ENCODE data around the gene ISOC2. TPM values are rescaled to one million over a fixed set of nuclear protein-coding genes. Genes with fewer than 3 reads are reported as not detected.
A peak's percentile ranks its signal among the peaks of the same experiment; 100 is the strongest.

The ISOC2 gene
- total and polyA plus RNA-seq, 4 experiments from 2014 or later, result 9.9 to 29.4 (median 19.2) TPM

DNA sequence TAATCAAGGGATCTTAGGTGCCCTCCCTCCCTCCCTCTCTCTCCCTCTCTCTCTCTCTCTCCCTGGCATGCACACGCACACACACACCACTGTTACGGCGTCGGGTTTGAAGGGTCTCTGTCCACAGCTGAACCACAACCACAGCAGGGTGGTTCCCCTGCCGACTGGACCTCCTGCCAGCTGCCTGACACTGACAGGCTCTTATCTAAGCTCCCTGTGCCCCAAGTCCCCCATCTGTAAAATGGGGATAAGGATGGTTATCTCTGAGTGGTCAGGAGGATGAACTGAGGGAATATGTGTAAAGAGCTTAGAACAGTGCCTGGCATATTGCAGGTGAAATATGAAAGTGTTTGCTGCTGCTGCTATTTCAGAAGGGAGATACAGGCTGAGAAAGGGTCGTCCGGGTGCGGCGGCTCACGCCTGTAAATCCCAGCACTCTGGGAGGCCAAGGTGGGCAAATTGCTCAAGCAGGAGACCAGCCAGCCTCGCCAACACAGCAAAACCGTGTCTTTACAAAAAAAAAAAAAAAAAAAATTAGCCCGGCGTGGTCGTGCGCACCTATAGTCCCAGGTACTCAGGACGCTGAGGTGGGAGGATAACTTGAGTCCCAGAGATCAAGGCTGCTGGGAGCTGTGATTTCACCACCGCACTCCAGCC lies 17.5 kb downstream of the ISOC2 start:
- intact Hi-C loops (cut with micrococcal nuclease), result no loop called here
- peaks cover 45% of the 10 kb centered on the region for H3K27me3 ChIP-seq (ENCODE audit: insufficient read depth, low read length)

DNA sequence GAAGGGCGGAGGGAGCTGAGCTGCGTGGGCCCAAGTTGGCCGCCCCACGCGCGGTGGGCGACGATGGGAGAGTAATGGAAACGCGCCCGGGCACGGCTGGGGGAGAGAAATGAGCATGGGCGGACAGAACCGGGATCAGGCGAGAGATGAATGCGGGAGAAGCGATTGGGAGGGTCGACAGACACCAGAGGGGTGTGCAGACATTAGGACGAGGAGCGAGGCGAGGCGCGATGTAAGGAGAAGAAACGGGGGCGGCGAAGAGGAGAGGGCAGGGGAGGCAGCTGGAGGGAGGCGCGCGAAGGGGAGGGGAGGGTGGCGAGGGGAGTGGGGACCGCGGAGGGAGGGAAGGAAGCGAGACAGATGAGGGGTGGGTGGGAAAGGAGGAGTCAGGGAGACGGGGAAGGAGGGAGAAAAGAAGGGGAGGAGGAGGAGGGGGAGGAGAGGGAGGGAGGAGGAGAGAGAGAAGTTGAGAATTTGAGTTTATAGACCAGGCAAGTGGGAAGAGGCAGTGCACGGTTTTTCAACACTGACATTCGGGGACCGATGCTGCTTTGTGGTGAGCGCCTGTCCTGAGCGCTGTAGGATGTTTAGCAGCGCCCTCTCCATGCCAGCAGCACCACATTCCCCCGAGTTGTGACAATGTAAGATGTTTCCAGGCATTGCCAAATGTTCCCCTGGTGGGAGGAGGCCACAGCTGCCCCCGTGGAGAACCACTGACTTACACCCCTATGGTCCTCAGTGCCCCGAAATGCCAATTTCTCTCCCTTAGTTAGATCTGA lies 18.2 kb downstream of the ISOC2 start, which contains the start of gene SHISA7:
SHISA7 (minus strand) TSS at position 256 of the 779 bp plus-strand sequence. CDS start 437 bp downstream, outside the sequence.
- Histone ChIP-seq H3K27me3 (ENCODE audit: insufficient read depth, low read length) (peaks cover 52% of the 10 kb centered on the region), H3K4me1 (ENCODE audit: insufficient read depth, low read length) (peaks cover 20% of the 10 kb centered on the region), H3K27ac (ENCODE audit: low read depth, low read length) (no peak within 1 kb of the TSS), H3K9me3 (ENCODE audit: control insufficient read depth in 1 of 2, low read length in 2 of 2) (no peaks in the 10 kb centered on the region), H3K4me3 (ENCODE audit: low read length in 2 of 2) (no peak within 1 kb of the TSS), H3K36me3 (ENCODE audit: insufficient read depth, low read length) (no peaks in the 10 kb centered on the region)
- Mint-ChIP-seq H3K9me3 (peaks cover 0 to 2% (median 0%) of the 10 kb centered on the region in 8 donors), H3K36me3 (peaks cover 0 to 6% of the 10 kb centered on the region in 2 donors), H3K4me1 (peaks cover 16 to 30% (median 22%) of the 10 kb centered on the region in 4 donors), H3K27ac (no peak within 1 kb of the TSS), H3K4me3 (peak within 1 kb of the TSS in 6 of 8 donors; percentile 31 to 66 (median 52)), H3K27me3 (peaks cover 46 to 53% of the 10 kb centered on the region in 2 donors)
- ChIA-PET CTCF (ENCODE audit: partially characterized antibody) (no interaction called here), POLR2A (ENCODE audit: partially characterized antibody) (no interaction called here)
- no peak for DNase-seq
- intact Hi-C loops (cut with micrococcal nuclease), result no loop called here

More for the DNA sequence above, 17.5 kb downstream of the ISOC2 start:
- Histone ChIP-seq H3K27ac (ENCODE audit: low read depth, low read length) (no peak overlapping the region), H3K4me3 (ENCODE audit: low read length in 2 of 2) (no peak overlapping the region), H3K36me3 (ENCODE audit: insufficient read depth, low read length) (no peaks in the 10 kb centered on the region), H3K4me1 (ENCODE audit: insufficient read depth, low read length) (peaks cover 20% of the 10 kb centered on the region), H3K9me3 (ENCODE audit: control insufficient read depth in 1 of 2, low read length in 2 of 2) (no peaks in the 10 kb centered on the region)
- H3K27ac Mint-ChIP-seq, result no peak overlapping the region
- peaks cover 16 to 30% (median 22%) of the 10 kb centered on the region in 4 donors for H3K4me1 Mint-ChIP-seq
- peaks cover 0 to 4% of the 10 kb centered on the region in 2 donors for H3K36me3 Mint-ChIP-seq
- CTCF ChIA-PET (ENCODE audit: partially characterized antibody), result interaction anchor here (1.3 kb wide), 1 partner anchor 10 kb away, joined by 4 read pairs; no protein-coding TSS in a partner anchor
- peak overlapping the region in 1 of 8 donors; percentile 61 for H3K4me3 Mint-ChIP-seq
- H3K9me3 Mint-ChIP-seq, result peaks cover 0 to 2% (median 0%) of the 10 kb centered on the region in 8 donors
- POLR2A ChIA-PET (ENCODE audit: partially characterized antibody), result interaction anchor here (0.6 to 0.7 kb wide), 2 partner anchors 9 to 151 kb away, joined by 3 read pairs; no protein-coding TSS in a partner anchor
- peaks cover 44 to 48% of the 10 kb centered on the region in 2 donors for H3K27me3 Mint-ChIP-seq
- no peak for DNase-seq

DNA sequence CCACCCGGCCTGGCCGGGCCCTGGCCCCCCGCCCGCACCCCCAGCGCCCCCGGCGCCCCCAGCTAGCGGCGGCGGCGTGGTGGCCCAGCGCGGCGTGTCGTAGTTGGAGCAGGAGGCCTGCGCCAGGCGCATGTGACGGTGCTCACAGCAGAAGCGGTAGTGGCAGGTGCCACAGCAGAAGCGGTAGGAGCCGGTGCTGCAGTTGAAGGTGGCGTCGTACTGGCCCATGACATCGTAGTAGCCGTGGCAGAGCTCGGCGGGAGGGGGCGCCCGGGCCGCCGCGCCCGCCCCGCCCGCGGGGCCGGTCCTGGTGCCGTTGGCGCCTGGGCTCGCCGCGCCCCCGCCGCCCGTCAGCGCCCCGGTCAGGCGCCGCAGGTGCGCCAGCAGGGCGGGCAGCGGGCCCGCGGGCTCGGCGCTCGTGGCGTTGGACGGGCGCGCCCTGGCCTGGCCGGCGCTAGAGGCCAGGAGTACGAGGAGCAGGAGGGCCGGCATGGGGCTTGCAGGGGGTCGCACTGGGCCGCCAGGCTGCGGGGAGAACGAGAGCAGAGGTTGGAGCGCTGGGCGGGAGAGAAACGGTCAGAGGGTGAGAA lies 19.0 kb downstream of the ISOC2 start:
- CTCF ChIA-PET (ENCODE audit: partially characterized antibody), result interaction anchor here (1.2 kb wide), 1 partner anchor 61 kb away, joined by 3 read pairs; no protein-coding TSS in a partner anchor
- no peak overlapping the region for H3K4me3 ChIP-seq (ENCODE audit: low read length in 2 of 2)
- H3K4me1 ChIP-seq (ENCODE audit: insufficient read depth, low read length), result peaks cover 20% of the 10 kb centered on the region
- POLR2A ChIA-PET (ENCODE audit: partially characterized antibody), result interaction anchor here (0.6 kb wide), 1 partner anchor 275 kb away, joined by 3 read pairs; no protein-coding TSS in a partner anchor
- H3K36me3 ChIP-seq (ENCODE audit: insufficient read depth, low read length), result no peaks in the 10 kb centered on the region
- peaks cover 0 to 6% of the 10 kb centered on the region in 2 donors for H3K36me3 Mint-ChIP-seq
- peaks cover 0 to 2% (median 0%) of the 10 kb centered on the region in 8 donors for H3K9me3 Mint-ChIP-seq
- peaks cover 16 to 30% (median 22%) of the 10 kb centered on the region in 4 donors for H3K4me1 Mint-ChIP-seq
- no peak overlapping the region for H3K27ac ChIP-seq (ENCODE audit: low read depth, low read length)
- H3K27me3 ChIP-seq (ENCODE audit: insufficient read depth, low read length), result peaks cover 54% of the 10 kb centered on the region
- no peak for DNase-seq
- H3K27ac Mint-ChIP-seq, result no peak overlapping the region
- peak overlapping the region in 3 of 8 donors; percentile 26 to 66 (median 63) for H3K4me3 Mint-ChIP-seq
- no peaks in the 10 kb centered on the region for H3K9me3 ChIP-seq (ENCODE audit: control insufficient read depth in 1 of 2, low read length in 2 of 2)
- intact Hi-C loops (cut with micrococcal nuclease), result no loop called here
- peaks cover 48 to 54% of the 10 kb centered on the region in 2 donors for H3K27me3 Mint-ChIP-seq

DNA sequence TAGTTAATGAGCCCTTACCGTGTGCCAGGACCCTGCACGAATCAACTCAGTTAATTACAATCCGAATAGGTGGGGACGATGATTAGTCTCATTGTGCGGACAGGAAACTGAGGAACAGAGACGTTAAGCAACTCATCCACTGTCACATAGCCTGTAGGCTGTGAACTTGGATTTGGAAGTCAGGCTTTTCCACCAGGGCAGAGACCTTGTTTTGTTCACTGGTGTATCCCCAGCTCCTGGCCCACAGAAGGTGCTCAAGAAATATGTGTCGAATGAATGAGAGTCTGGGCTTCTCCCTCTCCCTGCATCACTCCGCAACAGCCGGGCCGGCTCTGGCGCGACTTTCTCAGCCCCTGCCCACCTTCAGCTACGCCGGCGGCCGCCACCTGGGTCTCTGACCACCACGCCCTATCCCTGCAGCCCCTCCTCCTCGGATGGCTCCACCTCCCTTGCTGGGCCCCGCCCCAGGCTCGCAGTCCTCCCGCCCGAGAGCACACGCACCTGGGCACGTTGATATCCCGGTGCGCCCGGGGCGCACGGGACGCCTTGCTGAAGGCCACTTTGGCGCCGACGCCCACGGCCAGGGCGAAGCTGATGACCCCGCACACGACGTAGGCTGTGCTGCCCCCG lies 19.6 kb downstream of the ISOC2 start:
- Histone ChIP-seq H3K4me1 (ENCODE audit: insufficient read depth, low read length) (peaks cover 20% of the 10 kb centered on the region), H3K27ac (ENCODE audit: low read depth, low read length) (no peak overlapping the region), H3K9me3 (ENCODE audit: control insufficient read depth in 1 of 2, low read length in 2 of 2) (no peaks in the 10 kb centered on the region), H3K27me3 (ENCODE audit: insufficient read depth, low read length) (peaks cover 54% of the 10 kb centered on the region), H3K4me3 (ENCODE audit: low read length in 2 of 2) (no peak overlapping the region), H3K36me3 (ENCODE audit: insufficient read depth, low read length) (no peaks in the 10 kb centered on the region)
- H3K9me3 Mint-ChIP-seq, result peaks cover 0 to 2% (median 0%) of the 10 kb centered on the region in 8 donors
- peaks cover 0 to 6% of the 10 kb centered on the region in 2 donors for H3K36me3 Mint-ChIP-seq
- no peak for DNase-seq
- POLR2A ChIA-PET (ENCODE audit: partially characterized antibody), result interaction anchor here (0.6 kb wide), 1 partner anchor 275 kb away, joined by 3 read pairs; no protein-coding TSS in a partner anchor
- H3K4me1 Mint-ChIP-seq, result peaks cover 16 to 30% (median 22%) of the 10 kb centered on the region in 4 donors
- H3K27ac Mint-ChIP-seq, result peak overlapping the region in 2 of 7 donors; percentile 3 to 19
- CTCF ChIA-PET (ENCODE audit: partially characterized antibody), result interaction anchor here (1.2 kb wide), 1 partner anchor 62 kb away, joined by 3 read pairs; no protein-coding TSS in a partner anchor
- peak overlapping the region in 7 of 8 donors; percentile 35 to 78 (median 44) for H3K4me3 Mint-ChIP-seq
- intact Hi-C loops (cut with micrococcal nuclease), result no loop called here
- H3K27me3 Mint-ChIP-seq, result peaks cover 53 to 61% of the 10 kb centered on the region in 2 donors

DNA sequence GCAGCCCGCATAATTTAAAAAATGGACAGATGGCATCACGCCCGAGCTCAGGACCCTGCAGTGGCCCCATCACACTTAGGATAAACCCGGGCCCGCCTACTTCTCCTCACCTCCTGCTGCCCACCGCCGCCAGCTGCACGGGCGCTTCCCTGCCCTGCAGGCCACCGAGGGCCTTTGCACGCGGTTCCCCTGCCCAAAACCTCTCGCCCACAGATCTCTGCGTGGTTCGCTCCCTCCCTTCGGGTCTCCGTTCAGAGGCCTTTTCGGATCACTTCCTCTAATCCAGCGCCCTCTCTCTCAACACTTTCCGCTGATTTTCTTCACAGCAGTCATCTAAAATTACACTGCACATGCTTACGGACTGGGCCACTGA lies 20.1 kb downstream of the ISOC2 start:
- Histone ChIP-seq H3K36me3 (ENCODE audit: insufficient read depth, low read length) (no peaks in the 10 kb centered on the region), H3K27me3 (ENCODE audit: insufficient read depth, low read length) (peaks cover 54% of the 10 kb centered on the region), H3K27ac (ENCODE audit: low read depth, low read length) (no peak overlapping the region), H3K4me3 (ENCODE audit: low read length in 2 of 2) (no peak overlapping the region), H3K9me3 (ENCODE audit: control insufficient read depth in 1 of 2, low read length in 2 of 2) (no peaks in the 10 kb centered on the region), H3K4me1 (ENCODE audit: insufficient read depth, low read length) (peaks cover 20% of the 10 kb centered on the region)
- CTCF ChIA-PET (ENCODE audit: partially characterized antibody), result interaction anchor here (1.2 kb wide), 1 partner anchor 62 kb away, joined by 3 read pairs; no protein-coding TSS in a partner anchor
- peak overlapping the region; percentile 22 to 78 (median 43) for H3K4me3 Mint-ChIP-seq
- POLR2A ChIA-PET (ENCODE audit: partially characterized antibody), result no interaction called here
- peaks cover 16 to 30% (median 22%) of the 10 kb centered on the region in 4 donors for H3K4me1 Mint-ChIP-seq
- H3K36me3 Mint-ChIP-seq, result peaks cover 0 to 6% of the 10 kb centered on the region in 2 donors
- H3K27me3 Mint-ChIP-seq, result peaks cover 57 to 63% of the 10 kb centered on the region in 2 donors
- no peak for DNase-seq
- peak overlapping the region in 3 of 7 donors; percentile 3 to 19 (median 10) for H3K27ac Mint-ChIP-seq
- peaks cover 0 to 2% (median 0%) of the 10 kb centered on the region in 8 donors for H3K9me3 Mint-ChIP-seq
- intact Hi-C loops (cut with micrococcal nuclease), result no loop called here

DNA sequence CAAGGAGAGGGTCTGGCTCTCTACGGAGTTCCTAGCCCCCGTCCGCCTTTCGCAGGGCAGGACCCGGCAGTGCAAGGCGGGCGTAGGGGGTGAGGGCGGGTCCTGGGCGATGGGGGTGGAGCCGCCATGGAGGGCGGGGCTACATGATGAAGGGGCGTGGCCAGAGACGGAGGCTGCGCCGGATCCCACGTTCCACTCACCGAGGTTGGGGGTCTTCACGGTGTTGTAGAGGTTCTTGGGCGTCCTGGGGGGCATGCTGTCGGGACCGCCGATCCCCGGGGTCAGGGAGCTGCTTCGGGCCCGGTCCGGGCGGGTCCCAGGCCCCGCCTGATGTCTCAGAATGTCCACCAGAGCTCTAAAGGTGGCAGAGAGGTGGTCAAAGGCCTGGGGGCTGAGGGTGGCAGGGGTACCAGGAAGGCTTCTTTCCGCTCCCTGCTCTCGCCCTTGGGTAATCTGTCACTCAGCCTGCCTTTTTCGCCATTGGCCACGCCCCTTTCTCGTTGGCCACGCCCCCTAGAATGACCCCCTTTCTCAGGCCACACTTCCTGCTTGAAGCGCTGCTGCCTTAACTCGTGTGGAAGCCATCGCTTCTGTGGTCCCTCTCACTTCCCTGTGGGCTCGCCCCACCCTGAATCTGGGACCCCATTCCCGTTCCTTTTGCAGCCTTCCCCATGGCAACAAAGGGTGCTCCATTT lies 20.9 kb downstream of the ISOC2 start:
- intact Hi-C loops (cut with micrococcal nuclease), result no loop called here
- Histone ChIP-seq H3K4me1 (ENCODE audit: insufficient read depth, low read length) (peaks cover 20% of the 10 kb centered on the region), H3K27me3 (ENCODE audit: insufficient read depth, low read length) (peaks cover 54% of the 10 kb centered on the region), H3K4me3 (ENCODE audit: low read length in 2 of 2) (no peak overlapping the region), H3K9me3 (ENCODE audit: control insufficient read depth in 1 of 2, low read length in 2 of 2) (no peaks in the 10 kb centered on the region), H3K27ac (ENCODE audit: low read depth, low read length) (no peak overlapping the region), H3K36me3 (ENCODE audit: insufficient read depth, low read length) (no peaks in the 10 kb centered on the region)
- ChIA-PET CTCF (ENCODE audit: partially characterized antibody) (no interaction called here), POLR2A (ENCODE audit: partially characterized antibody) (no interaction called here)
- DNase-seq, result no peak
- Mint-ChIP-seq H3K27ac (no peak overlapping the region), H3K4me3 (peak overlapping the region in 4 of 8 donors; percentile 5 to 78 (median 43)), H3K36me3 (peaks cover 0 to 6% of the 10 kb centered on the region in 2 donors), H3K4me1 (peaks cover 16 to 30% (median 21%) of the 10 kb centered on the region in 4 donors), H3K9me3 (peaks cover 0 to 2% (median 0%) of the 10 kb centered on the region in 8 donors), H3K27me3 (peaks cover 54 to 60% of the 10 kb centered on the region in 2 donors)
